ENCODE results near the gene SPINK8.
"Not testable (repeated sequence)": the region's sequence is repeated elsewhere in the genome, so short reads cannot be mapped to it uniquely, and the experiment has no call there.

The SPINK8 gene

DNA sequence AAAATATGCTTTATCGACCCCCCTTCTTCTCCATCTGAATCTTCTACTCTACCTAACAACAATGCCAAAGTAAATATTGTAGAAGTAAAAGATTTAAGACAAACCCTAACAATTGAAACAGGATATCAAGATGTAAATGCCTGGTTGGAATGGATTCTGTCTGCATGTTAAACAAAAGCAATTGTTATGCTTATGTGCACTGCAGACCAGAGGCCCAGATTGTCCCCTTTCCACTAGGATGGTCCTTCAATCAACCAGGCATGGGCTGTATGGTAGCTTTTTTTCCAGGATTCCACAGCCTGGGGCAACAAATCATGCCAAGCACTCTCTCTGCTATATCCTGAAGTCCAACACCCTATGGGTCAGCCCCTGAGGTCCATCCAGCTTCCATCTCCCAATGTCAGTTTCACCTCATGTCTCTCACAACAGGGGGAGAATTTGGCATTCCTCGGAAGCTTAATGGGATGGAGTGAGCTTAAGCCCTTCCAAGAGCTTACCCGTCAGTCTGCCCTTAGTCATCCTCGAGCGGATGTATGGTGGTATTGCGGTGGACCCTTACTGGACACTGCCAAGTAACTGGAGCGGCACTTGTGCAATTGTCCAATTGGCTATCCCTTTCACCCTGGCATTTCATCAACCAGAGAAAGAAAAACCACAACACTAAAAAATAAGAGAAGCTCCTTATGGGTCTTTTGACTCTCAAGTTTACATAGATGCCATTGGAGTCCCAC, 56.4 kb downstream of the SPINK8 start:
- DNase-seq = no peak

DNA sequence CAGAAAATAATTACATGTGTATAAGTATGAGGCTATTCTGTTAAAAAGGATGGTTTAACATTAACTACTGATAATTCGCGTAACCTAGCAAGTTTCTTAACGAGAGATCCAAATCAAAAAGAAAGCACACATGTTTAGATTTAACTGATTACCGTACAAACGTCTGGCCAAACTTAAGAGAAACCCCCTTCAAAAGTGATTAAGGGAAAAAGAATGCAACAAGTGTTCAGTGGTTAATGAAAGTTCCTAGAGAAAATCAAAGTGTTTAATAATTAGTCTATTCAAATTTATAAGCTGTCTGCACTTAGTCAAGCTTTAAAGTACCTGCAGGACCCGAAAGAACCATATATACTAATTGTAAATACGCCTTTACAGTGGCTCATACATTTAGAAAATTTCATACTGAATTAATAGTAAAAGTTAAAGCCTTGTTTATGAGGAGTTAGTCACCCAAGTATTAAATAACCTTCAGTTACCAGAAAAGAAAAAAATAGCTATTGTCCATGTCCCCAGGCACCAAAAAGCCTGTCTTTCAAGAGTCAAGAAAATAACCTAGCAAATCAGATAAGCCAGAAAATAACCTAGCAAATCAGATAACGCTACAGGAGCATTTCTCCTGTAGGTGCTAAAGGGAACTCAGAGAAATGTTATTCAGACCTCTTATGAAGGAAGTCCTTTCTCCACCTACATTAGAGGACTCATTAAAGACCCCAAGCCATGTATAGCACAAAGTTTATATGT, 58.0 kb downstream of the SPINK8 start:
- DNase-seq = no peak

DNA sequence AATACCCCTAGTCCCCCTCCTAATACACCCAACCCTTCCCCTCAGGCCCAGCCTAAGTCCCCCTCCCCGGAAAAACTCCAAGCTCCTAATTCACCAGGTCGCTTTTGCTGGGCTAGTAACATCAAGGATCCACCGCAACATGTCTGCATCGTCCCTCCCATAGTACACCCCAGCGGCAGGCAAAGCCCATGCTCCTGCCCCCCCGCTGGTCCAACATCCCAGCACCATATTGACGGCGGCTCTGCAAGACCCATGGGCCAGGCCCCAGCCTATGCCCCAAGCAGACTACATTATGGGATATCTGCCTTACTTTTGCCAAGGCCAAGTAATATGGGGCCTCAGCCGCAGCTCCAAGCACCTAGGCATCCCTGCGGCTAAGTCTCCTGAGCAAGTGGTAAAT, 59.0 kb downstream of the SPINK8 start:
- no peak for DNase-seq

DNA sequence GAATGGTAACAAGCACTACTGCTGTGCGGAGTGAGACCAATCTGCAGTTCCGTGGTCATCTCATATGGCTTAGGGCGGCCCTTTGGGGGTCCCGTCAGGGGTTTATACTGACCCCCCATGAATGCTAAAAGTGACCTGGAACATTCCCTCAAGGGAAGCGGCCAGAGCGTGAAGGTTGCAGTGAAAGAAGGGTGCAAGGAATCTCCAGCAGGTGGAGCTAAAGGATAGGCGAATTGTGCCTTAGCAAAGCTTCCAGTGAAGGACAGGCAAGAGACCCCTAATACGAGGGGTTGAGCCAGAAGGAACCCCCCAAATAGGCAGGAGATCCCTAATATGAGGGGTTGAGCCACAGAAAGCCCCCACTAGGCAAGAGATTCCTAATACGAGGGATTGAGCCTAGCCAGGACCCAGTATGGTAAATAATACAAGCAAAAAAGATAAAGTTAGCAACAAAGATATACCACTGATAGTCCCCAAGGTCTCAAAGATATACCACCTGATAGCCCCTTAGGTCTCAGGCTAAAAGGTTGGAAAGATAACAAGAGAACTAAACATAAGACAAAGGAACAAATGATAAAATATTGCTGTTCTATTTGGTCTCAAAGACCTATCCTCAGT, 59.8 kb downstream of the SPINK8 start:
- DNase-seq = peak; percentile 65

DNA sequence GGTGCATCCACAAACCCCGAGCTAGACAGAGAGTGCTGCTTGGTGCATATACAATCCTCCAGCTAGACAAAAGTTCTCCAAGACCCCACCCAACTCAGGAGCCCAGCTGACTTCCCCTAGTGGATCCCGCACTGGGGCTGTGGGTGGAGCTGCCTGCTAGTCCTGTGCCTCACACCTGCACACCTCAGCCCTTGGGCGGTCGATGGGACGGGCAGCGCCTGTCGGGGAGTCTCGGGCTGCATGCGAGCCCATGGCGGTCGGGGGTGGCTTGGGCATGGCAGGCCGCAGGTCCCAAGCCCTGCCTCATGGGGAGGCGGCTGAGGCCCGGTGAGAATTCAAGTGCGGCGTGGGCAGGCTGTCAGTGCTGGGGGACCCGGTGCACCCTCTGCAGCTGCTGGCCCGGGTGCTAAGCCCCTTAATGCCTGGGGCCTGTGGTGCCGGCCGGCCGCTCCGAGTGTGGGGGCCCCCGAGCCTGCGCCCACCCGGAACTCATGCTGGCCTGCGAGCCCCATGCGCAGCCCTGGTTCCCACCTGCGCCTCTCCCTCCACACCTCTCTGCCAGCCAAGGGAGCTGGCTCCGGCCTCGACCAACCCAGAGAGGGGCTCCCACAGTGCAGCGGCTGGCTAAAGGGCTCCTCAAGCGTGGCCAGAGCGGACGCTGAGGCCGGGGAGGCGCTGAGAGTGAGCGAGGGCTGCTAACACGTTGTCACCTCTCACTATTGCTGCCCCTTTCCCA, 61.5 kb downstream of the SPINK8 start:
- no peak for DNase-seq

DNA sequence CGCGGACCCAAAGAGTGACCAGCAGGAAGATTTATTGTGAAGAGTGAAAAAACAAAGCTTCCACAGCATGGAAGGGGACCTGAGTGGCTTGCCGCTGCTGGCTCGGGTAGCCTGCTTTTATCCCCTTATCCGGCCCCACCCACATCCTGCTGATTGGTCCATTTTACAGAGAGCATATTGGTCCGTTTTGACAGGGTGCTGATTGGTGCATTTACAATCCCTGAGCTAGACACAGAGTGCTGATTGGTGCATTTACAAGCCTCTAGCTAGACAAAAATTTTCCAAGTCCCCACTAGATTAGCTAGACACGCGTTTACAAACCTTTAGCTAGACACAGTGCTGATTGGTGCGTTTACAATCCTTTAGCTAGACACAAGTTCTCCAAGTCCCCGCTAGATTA, 62.2 kb downstream of the SPINK8 start:
- DNase-seq = not testable (repeated sequence)

DNA sequence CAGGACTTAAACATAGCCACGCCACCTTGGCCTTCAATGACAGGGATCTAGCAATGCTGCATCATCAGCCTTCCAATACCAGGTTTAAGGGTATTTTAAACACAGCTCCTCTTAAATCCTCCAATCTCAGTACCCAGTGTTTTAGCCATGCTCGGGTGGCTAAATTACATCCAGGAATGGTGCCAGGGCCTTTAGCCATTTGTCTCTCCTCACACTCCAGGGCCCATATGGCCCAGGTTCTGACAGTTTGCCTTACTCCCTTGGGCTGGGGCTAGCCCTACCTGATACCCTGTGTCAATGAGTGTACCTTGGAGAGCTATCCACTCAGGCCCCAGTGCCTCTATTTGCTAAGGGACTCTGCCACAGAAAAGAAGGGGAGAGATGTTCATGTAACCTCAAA, 63.2 kb downstream of the SPINK8 start:
- DNase-seq = no peak

DNA sequence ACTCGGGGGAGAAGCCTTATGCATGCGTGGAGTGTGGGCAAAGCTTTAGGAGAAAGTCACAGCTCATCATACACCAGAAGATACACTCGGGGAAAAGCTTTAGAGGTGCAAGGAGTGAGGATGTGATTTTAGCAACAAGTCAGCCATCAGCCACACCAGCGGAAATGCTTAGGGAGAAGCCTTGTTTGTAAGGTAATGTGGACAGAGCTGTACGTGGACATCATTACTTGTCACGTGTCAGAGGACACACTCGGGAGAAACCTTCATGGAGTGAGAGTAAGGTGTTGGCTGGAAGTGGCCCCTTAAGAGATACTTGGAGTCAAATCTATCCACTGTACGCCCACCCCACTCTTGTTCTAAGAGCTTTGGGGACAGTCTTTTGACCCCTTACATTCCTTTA, 63.9 kb downstream of the SPINK8 start:
- DNase-seq = no peak

DNA sequence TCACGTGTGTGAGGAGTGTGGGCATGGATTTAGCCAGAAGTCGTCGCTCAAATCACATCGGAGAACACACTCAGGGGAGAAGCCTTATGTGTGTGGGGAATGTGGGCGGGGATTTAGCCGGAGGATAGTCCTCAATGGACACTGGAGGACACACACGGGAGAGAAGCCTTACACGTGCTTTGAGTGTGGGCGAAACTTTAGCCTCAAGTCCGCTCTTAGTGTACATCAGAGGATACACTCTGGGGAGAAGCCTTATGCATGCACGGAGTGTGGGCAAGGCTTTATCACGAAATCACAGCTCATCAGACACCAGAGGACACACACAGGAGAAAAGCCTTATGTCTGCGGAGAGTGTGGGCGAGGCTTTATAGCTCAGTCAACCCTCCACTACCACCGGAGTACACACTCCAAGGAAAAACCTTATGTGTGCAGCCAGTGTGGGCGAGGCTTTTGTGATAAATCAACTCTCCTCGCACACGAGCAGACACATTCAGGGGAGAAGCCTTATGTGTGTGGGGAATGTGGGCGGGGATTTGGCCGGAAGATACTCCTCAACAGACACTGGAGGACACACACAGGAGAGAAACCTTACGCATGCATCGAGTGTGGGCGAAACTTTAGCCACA, 64.4 kb downstream of the SPINK8 start:
- DNase-seq = peak; percentile 69

DNA sequence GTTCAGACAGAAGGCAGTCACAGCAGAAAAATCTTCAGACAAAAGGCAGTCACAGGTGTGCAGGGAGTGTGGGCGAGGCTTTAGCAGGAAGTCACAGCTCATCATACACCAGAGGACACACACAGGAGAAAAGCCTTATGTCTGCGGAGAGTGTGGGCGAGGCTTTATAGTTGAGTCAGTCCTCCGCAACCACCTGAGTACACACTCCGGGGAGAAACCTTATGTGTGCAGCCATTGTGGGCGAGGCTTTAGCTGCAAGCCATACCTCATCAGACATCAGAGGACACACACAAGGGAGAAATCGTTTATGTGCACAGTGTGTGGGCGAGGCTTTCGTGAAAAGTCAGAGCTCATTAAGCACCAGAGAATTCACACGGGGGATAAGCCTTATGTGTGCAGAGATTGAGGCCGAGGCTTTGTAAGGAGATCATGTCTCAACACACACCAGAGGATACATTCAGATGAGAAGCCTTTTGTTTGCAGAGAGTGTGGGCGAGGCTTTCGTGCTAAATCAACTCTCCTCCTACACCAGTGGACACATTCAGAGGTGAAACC, 65.0 kb downstream of the SPINK8 start:
- peak; percentile 90 for DNase-seq

DNA sequence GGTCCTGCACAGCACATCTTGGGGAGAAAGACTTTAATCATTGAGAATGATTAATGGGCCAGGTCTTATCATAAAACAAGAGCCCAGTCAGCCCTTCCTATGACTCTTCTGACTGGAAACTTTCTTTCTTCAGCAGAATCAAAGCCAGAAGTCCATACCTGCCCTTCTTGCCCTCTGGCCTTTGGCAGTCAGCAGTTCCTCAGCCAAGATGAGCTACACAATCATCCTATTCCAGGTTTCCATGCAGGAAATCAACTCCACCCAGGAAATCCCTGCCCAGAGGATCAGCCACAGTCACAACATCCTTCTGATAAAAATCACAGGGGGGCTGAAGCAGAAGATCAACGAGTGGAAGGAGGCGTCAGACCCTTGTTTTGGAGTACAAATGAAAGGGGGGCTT, 65.7 kb downstream of the SPINK8 start:
- no peak for DNase-seq

DNA sequence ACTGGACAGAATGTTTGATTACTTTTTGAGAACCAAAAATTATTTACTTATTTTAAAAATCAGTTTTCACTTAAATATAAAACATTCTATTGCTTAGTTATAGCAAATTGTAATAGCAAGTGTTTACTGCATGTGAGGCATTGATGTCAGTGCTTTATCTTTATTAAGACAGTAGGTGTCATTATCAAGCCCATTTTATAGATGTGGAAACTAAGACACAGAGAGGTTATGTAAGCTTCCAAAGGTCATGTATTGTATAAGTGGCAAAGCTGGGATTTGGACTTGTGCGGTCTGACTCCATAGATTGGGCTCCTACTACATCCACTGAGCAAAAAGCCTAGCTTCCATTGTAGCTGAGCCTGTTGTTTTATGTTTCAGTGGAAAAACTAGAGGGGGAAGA, 74.9 kb downstream of the SPINK8 start:
- no peak for DNase-seq

Data from stimulated activated CD4-positive, alpha-beta T cell treated with anti-CD3 and anti-CD28 coated beads, Interleukin-4, amount 100 ng/mL, for 24 hours (primary cell).